Gastroesophageal sphincter (tissue), 4 donors: ENCODE results near the gene ABCF1. TPM values are rescaled to one million over a fixed set of nuclear protein-coding genes. Genes with fewer than 3 reads are reported as not detected.
A peak's percentile ranks its signal among the peaks of the same experiment; 100 is the strongest.

Source experiments
- ATAC-seq: fragments of 150-250 bp; one replicate; pipeline ENCODE4 v1.9.1; 2016; ENCODE audit warnings: mild to moderate bottlenecking, moderate library complexity
- H3K27ac ChIP-seq, 4 donors: fragments of 200-600 bp; sonication (generic) in 3 of 4; 1 replicate in 3 of 4; 2 replicates in 1 of 4; pipeline ENCODE4 v1.5.1; 2016 to 2019
- H3K27me3 ChIP-seq: fragments of 200-600 bp; sonication (generic); one replicate; pipeline ENCODE4 v1.5.1; 2019
- H3K36me3 ChIP-seq, 2 donors: fragments of 200-600 bp; sonication (generic); one replicate each; pipeline ENCODE4 v1.5.1; 2019; ENCODE audit warnings: control low read depth in 1 of 2
- H3K4me1 ChIP-seq, 3 donors: fragments of 200-600 bp; sonication (generic); 1 replicate in 2 of 3; 2 replicates in 1 of 3; pipeline ENCODE4 v1.5.1; 2016 to 2019; ENCODE audit warnings: control low read depth in 2 of 3
- H3K4me3 ChIP-seq, 2 donors: fragments of 200-600 bp; sonication (generic); one replicate each; pipeline ENCODE4 v1.5.1; 2019; ENCODE audit warnings: mild to moderate bottlenecking in 1 of 2, moderate library complexity in 1 of 2
- H3K9me3 ChIP-seq, 3 donors: fragments of 200-600 bp; sonication (generic); one replicate each; pipeline ENCODE4 v1.5.1; 2017 to 2019; ENCODE audit warnings: control low read depth in 2 of 3
- EP300 ChIP-seq: sonication (generic); formaldehyde crosslinking; IDR thresholded peaks from one replicate; pipeline ENCODE4 v1.6.1; 2017; ENCODE audit warnings: antibody characterized with exemption, mild to moderate bottlenecking
- POLR2A ChIP-seq, 2 donors: fragments of 450-650 bp; IDR thresholded peaks; one replicate each; pipeline ENCODE4 v1.6.1; 2017; ENCODE audit warnings: antibody characterized with exemption in 2 of 2, mild to moderate bottlenecking in 2 of 2, moderate library complexity in 1 of 2
- POLR2AphosphoS5 ChIP-seq: sonication (generic); formaldehyde crosslinking; IDR thresholded peaks from one replicate; pipeline ENCODE4 v1.6.1; 2017; ENCODE audit warnings: antibody characterized with exemption
- WGBS, 2 donors: methylation state at CpG; one replicate each; pipeline ENCODE4 v1.1.5; 2018; ENCODE audit warnings: low coverage in 1 of 2; 5-methylcytosine and 5-hydroxymethylcytosine counted together
- total RNA-seq, 4 donors: library from RNA; depleted of rRNA; stranded (reverse); fragments of >200 nt; gene quantifications; one replicate each; pipeline ENCODE4 v1.1.0, GENCODE V29; 2016
- TF ChIP-seq, protein P1 (sequence below), 4 experiments: fragments of 200-600 bp in 2 of 4; fragments of 450-650 bp in 2 of 4; sonication (generic) in 1 of 4; IDR thresholded peaks; one replicate each; pipeline ENCODE4 v1.5.1; 2017 to 2019; ENCODE audit warnings: antibody characterized with exemption in 4 of 4, mild to moderate bottlenecking in 2 of 4, moderate library complexity in 2 of 4

Gene ABCF1
- total RNA-seq, 4 donors from 2014 or later: 42.8 to 63.6 (median 47.4) TPM

DNA sequence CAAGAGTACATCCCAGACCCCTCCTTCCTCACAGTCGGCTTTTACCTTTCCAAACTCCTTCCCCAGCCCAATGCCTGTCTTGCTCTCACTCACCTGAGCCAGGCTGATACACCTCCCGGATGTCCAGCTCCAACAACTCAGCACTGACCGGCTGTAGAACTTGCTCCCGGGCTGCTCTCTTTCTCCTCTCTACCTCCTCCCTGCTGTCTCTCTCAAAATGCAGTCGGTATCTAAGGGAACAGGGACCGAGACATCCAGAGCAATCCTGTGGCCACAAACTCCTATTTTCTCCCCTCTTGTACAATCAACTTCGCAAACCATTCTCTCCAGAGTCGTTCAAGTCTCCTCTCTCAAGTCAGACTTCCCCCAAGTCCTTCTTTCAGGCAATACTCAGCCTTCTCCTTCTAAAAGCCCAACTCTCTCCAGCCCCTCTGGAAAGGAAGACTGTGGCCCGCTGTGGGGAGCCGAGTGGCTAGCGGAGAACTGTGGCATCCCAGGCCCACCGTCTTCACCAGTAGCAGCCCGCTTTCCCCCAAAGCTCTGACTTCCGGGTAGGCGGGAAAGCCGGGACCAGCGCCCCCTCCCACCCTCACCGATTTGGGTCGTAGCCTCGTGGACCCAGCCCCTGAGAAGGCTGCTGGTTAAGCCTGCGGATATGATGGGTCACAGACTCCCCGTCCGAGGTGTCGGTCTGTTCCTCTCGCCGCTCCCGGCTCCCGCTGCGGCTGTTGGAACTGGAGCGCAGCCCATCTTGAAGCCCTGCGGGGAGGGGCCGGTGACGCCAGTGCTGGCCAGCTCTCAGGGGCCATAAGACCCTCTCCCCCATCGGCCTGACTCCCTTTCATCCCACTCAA is 16.1 kb upstream of the ABCF1 start:
- 14 to 26% methylated on average over 5 to 11 of the region's 34 CpGs for whole genome bisulfite sequencing, 2 donors

DNA sequence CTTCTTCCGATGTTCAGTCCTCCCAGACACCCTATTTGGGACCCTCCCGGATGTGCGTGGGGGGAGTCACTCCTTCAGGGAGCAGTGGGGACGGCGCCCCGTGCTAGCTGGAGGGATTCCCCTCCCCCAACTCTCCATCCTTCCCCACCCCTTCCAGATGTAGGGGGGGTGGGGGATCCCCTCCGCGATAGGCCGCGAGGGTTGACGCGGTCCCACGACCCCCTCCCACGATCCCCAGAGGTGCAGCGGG is 15.5 kb upstream of the ABCF1 start:
- TF ChIP-seq EP300 (no peak), POLR2AphosphoS5 (no peak), POLR2A (IDR thresholded peaks at IDR 0.05) (no peak)
- TF ChIP-seq, protein P1, sequence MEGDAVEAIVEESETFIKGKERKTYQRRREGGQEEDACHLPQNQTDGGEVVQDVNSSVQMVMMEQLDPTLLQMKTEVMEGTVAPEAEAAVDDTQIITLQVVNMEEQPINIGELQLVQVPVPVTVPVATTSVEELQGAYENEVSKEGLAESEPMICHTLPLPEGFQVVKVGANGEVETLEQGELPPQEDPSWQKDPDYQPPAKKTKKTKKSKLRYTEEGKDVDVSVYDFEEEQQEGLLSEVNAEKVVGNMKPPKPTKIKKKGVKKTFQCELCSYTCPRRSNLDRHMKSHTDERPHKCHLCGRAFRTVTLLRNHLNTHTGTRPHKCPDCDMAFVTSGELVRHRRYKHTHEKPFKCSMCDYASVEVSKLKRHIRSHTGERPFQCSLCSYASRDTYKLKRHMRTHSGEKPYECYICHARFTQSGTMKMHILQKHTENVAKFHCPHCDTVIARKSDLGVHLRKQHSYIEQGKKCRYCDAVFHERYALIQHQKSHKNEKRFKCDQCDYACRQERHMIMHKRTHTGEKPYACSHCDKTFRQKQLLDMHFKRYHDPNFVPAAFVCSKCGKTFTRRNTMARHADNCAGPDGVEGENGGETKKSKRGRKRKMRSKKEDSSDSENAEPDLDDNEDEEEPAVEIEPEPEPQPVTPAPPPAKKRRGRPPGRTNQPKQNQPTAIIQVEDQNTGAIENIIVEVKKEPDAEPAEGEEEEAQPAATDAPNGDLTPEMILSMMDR (IDR thresholded peaks at IDR 0.05): no peak
- H3K4me3 ChIP-seq: peak overlapping the region; percentile 67 to 96
- peaks cover 0 to 40% (median 18%) of the 10 kb centered on the region in 3 donors for H3K4me1 ChIP-seq
- peaks cover 0 to 40% of the 10 kb centered on the region in 2 donors for H3K36me3 ChIP-seq
- WGBS, 2 donors: no CpG with 5 or more reads among the region's 15 CpGs
- peak overlapping the region; percentile 90 to 100 (median 98) for H3K27ac ChIP-seq
- no peaks in the 10 kb centered on the region for H3K27me3 ChIP-seq
- ATAC-seq: no peak
- H3K9me3 ChIP-seq: no peaks in the 10 kb centered on the region

More for the DNA sequence above, 16.1 kb upstream of the ABCF1 start:
- TF ChIP-seq POLR2AphosphoS5 (peak; percentile 40), EP300 (no peak)
- peak overlapping the region; percentile 90 to 100 (median 98) for H3K27ac ChIP-seq
- H3K36me3 ChIP-seq: peaks cover 0 to 45% of the 10 kb centered on the region in 2 donors
- H3K4me3 ChIP-seq: peak overlapping the region; percentile 67 to 96
- H3K4me1 ChIP-seq: peaks cover 0 to 40% (median 18%) of the 10 kb centered on the region in 3 donors
- no peaks in the 10 kb centered on the region for H3K27me3 ChIP-seq
- ATAC-seq: peak; percentile 41
- no peaks in the 10 kb centered on the region for H3K9me3 ChIP-seq

DNA sequence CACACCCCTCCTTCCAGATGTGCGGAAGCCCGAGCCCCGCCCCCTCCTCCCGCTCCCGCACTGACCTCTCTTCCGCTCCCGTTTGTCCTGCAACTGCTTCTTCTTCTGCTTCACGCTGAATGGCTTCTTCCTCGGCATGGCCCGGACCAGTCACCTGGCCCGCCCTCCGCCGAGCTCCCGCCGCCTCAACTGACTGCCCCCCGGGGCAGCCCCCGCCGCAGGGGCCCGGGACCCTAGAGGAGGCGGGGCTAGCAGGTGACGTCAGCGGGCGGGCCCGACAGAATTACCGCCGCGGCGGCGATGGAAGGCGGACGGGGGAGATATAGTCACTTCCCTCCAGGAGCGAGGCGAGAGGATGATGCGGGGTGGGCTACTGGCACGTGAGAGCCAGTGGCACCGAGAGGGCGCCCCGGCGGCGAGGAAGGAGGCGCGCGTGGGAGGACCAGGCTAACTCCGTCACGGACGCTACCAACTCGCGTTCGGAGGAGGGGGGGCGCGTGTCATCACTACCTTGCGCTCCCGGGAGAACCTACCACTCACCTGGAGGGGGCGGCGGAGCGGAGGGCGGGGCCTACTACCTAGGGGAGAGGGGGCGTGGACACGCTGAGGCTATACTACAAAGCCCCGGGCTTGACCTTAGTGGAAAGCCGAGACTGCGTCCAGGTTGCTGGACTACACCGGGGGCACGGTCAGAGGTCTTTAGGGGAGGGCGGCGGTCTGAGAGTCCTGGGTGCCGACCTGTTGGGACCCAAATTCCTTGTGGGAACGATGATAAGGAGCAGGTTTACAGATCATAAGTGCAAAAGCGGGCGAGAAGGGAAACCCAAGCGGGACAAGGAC is 15.0 kb upstream of the ABCF1 start, which contains the start of gene GNL1:
Gene GNL1 (minus strand): TSS at position 424 of the 840 bp plus-strand sequence. CDS start 286 bp downstream, at position 138.
- H3K27ac ChIP-seq: peak within 1 kb of the TSS; percentile 90 to 100 (median 98)
- ATAC-seq: peak; percentile 87
- 0% methylated on average over 9 to 14 of the region's 71 CpGs for WGBS, 2 donors
- H3K27me3 ChIP-seq: no peaks in the 10 kb centered on the region
- TF ChIP-seq POLR2A (IDR thresholded peaks at IDR 0.05) (peak; percentile 50 to 54), EP300 (no peak), POLR2AphosphoS5 (peak; percentile 77)
- TF ChIP-seq, protein P1 (IDR thresholded peaks at IDR 0.05): peak in 1 of 4 experiments; percentile 27
- H3K4me1 ChIP-seq: peaks cover 0 to 40% (median 18%) of the 10 kb centered on the region in 3 donors
- H3K9me3 ChIP-seq: no peaks in the 10 kb centered on the region
- peak within 1 kb of the TSS; percentile 67 to 96 for H3K4me3 ChIP-seq
- peaks cover 0 to 40% of the 10 kb centered on the region in 2 donors for H3K36me3 ChIP-seq

DNA sequence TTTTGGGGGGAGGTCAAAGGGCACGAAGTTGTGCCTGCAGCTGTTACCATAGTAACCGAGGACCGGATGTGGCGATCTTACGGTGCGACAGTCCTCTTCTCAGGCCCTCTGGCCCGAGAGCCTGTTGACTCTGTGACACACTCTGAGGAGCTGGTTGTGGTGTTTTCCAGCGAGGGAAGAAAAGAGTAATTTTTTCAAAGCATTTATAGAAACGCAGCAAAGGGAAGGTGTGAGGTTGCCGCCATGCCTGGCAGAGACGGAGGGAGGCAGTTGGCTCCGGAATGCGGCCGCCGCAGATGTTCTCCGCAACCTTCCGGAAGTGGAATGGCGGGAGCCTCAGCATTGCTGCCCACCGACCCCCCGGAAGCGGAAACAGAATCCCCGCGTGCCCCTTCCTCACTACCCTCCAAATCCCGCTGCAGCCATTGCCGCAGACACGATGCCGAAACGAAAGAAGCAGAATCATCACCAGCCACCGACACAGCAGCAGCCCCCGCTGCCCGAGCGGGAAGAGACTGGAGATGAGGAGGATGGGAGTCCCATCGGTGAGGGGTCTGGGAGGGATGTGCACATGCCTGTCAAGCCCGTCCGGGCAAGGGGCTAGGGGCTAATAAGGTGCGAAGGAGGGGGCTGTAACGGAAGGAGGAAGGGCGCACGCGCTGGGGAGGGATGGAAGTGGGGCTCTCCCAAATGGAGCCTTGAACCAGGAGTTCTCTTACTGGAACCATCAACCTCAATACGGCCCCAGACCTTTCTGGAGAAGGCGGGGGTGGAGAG is 14.1 kb upstream of the ABCF1 start, which contains the start of gene PRR3:
Gene PRR3 (plus strand): TSS at position 390 of the 777 bp plus-strand sequence. CDS start 50 bp downstream, at position 440.
- H3K27me3 ChIP-seq: no peaks in the 10 kb centered on the region
- TF ChIP-seq, protein P1 (IDR thresholded peaks at IDR 0.05): no peak
- TF ChIP-seq POLR2A (IDR thresholded peaks at IDR 0.05): peak; percentile 27 to 43
- TF ChIP-seq POLR2AphosphoS5: no peak
- TF ChIP-seq EP300: no peak
- peaks cover 0 to 40% (median 18%) of the 10 kb centered on the region in 3 donors for H3K4me1 ChIP-seq
- ATAC-seq: peak; percentile 88
- H3K4me3 ChIP-seq: peak within 1 kb of the TSS; percentile 67 to 96
- peak within 1 kb of the TSS; percentile 90 to 100 (median 98) for H3K27ac ChIP-seq
- H3K36me3 ChIP-seq: peaks cover 0 to 40% of the 10 kb centered on the region in 2 donors
- WGBS, 2 donors: 0% methylated on average over 23 to 31 of the region's 42 CpGs
- no peaks in the 10 kb centered on the region for H3K9me3 ChIP-seq
